Measurements from ENCODE around the gene AMPH.
A peak's percentile ranks its signal among the peaks of the same experiment; 100 is the strongest.

AMPH gene
- 0 reads per million in 3 donors for total RNA-seq

DNA sequence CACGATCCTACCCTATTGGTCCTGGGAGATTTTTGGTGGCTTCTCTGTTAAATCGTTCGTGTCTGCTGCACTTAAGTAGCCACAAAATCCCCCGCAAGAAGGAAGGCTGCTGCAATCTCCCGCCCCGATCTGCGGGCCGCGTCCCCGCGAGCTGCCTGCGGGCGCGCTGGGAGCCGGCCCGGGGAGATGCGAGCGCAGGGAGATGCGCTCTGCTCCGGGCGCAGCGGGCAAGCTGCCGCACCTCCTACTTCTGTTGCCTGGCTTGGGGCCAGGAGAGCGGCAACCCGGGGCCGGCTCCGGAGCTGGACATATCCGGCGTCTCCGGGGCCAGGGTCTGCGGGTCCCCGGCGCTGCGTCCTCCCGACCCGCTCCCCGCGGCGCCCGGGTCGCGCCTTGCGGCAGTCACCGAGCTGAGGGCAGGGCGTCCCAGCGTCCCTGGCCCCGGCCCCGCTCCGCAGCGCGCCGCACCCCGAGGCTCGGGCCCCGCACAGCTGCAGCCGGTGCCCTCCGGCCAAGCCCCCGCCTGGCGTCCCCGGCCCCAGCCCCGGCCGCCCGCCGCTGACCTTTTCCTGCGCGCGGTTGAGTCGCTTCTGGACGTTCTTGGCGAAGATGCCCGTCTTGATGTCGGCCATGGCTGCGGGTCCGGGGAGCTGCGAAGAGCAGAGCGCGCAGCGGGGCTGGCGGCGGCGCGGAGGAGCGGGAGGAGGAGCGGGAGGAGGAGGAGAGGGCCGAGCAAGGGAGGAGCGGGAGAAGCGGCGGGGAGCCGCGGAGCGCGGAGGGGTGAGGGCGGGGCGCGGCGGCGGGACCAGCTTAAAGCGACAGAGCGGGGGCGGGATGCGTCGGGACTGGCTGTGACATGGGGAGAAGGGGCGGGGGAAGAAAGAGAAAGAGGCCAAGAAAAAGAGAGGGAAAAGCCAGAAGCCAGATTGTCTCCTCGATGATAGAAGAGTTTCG lies at the start of gene AMPH:
TSS of gene AMPH (minus strand) at position 654 of the 954 bp plus-strand sequence. CDS start at position 632, 22 bp downstream.
- Histone ChIP-seq H3K4me1 (ENCODE audit: control insufficient read depth, insufficient read depth, low read length, poor library complexity, severe bottlenecking) (no peaks in the 10 kb centered on the region), H3K4me3 (ENCODE audit: insufficient read depth, low read depth, low read length, poor library complexity, severe bottlenecking) (peak within 1 kb of the TSS; percentile 39), H3K36me3 (ENCODE audit: control insufficient read depth, insufficient read depth, low read length) (no peaks in the 10 kb centered on the region), H3K27me3 (replicated peaks; ENCODE audit: control insufficient read depth, insufficient read depth, low read length, poor library complexity, severe bottlenecking) (peaks cover 9% of the 10 kb centered on the region), H3K27ac (ENCODE audit: insufficient read depth, low read length, poor library complexity, severe bottlenecking) (no peak within 1 kb of the TSS), H3K9me3 (ENCODE audit: control insufficient read depth, low read length) (no peaks in the 10 kb centered on the region)
- no peak for DNase-seq

DNA sequence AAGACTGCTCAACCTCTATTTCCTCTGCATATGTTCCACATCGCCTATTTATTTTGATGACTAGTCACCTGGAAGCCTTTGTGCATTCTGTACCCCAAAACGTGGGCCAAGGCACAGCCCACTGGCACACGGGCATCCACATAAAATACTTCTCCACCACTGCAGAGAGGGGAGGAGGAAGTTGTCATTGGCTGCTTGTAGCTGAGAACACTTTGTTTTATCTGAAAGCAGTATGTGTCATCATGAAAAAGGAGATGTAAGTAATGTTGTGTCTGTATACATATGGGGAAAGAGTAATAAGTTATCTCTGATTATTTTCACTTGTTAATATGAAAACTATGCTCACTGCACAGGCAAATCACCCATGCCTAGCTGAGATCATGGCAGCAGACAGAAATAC lies 48.2 kb upstream of the AMPH start:
- no peak overlapping the region for H3K27ac ChIP-seq (ENCODE audit: insufficient read depth, low read length, poor library complexity, severe bottlenecking)

DNA sequence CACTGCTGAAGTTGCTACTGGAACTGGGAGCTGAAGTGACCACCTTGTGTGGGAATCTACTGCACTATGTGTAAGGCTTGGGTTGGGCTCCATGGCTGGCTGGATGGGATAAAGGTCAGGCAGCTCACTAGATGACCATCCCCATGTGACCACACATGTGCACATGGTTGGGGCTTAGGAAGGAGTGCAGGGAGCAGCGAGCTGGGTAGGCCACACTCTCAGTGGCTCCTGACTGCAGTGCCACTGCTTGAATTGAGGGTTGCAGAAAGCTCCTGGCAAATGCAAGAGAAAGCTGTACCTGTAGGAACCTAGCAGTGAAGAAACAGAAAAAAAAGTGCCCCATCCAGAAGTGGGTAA lies 47.5 kb upstream of the AMPH start:
- DNase-seq = no peak
- Histone ChIP-seq H3K9me3 (ENCODE audit: control insufficient read depth, low read length) (no peaks in the 10 kb centered on the region), H3K27me3 (replicated peaks; ENCODE audit: control insufficient read depth, insufficient read depth, low read length, poor library complexity, severe bottlenecking) (no peaks in the 10 kb centered on the region), H3K4me3 (ENCODE audit: insufficient read depth, low read depth, low read length, poor library complexity, severe bottlenecking) (no peak overlapping the region), H3K4me1 (ENCODE audit: control insufficient read depth, insufficient read depth, low read length, poor library complexity, severe bottlenecking) (no peaks in the 10 kb centered on the region), H3K27ac (ENCODE audit: insufficient read depth, low read length, poor library complexity, severe bottlenecking) (no peak overlapping the region), H3K36me3 (ENCODE audit: control insufficient read depth, insufficient read depth, low read length) (no peaks in the 10 kb centered on the region)

More for the DNA sequence above, 48.2 kb upstream of the AMPH start:
- Histone ChIP-seq H3K36me3 (ENCODE audit: control insufficient read depth, insufficient read depth, low read length) (no peaks in the 10 kb centered on the region), H3K27me3 (replicated peaks; ENCODE audit: control insufficient read depth, insufficient read depth, low read length, poor library complexity, severe bottlenecking) (no peaks in the 10 kb centered on the region), H3K4me3 (ENCODE audit: insufficient read depth, low read depth, low read length, poor library complexity, severe bottlenecking) (no peak overlapping the region), H3K4me1 (ENCODE audit: control insufficient read depth, insufficient read depth, low read length, poor library complexity, severe bottlenecking) (no peaks in the 10 kb centered on the region), H3K9me3 (ENCODE audit: control insufficient read depth, low read length) (no peaks in the 10 kb centered on the region)
- no peak for DNase-seq

DNA sequence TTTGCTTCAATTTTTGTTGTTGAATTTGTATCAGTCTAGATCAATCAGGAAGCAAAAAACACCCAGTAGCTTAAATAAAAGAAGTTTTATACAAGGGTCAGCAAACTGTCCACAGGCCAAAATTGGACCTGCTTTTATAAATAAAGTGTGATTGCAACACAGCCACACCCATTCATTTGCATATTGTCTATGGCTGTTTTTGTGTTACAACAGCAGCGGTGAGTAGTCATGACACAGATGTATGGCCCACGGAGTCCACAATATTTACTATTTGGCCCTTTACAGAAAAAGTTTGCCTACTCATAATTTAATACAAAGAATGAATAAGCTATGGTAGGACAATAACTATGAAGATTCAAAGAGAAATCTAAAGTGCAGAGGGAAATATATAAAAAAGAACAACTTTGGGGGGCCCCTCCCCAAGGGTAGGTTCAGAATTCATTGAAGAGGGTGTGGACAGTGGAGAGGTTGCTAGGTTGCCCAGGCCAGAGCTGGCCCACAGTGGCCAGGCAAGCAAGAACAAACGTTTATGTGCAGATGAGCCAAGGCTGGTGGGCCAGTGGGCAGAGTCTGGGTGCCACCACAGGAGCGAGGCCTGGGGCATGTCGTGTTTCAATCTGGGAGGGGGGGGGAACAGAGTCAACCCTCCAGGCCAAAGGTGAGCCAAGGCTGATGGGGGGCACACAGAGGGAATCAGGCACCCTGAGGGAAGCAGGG lies 47.0 kb upstream of the AMPH start:
- H3K9me3 ChIP-seq (ENCODE audit: control insufficient read depth, low read length) = no peaks in the 10 kb centered on the region
- no peaks in the 10 kb centered on the region for H3K4me1 ChIP-seq (ENCODE audit: control insufficient read depth, insufficient read depth, low read length, poor library complexity, severe bottlenecking)
- no peaks in the 10 kb centered on the region for H3K36me3 ChIP-seq (ENCODE audit: control insufficient read depth, insufficient read depth, low read length)
- DNase-seq = no peak
- no peaks in the 10 kb centered on the region for H3K27me3 ChIP-seq (replicated peaks; ENCODE audit: control insufficient read depth, insufficient read depth, low read length, poor library complexity, severe bottlenecking)
- H3K27ac ChIP-seq (ENCODE audit: insufficient read depth, low read length, poor library complexity, severe bottlenecking) = no peak overlapping the region
- H3K4me3 ChIP-seq (ENCODE audit: insufficient read depth, low read depth, low read length, poor library complexity, severe bottlenecking) = no peak overlapping the region

DNA sequence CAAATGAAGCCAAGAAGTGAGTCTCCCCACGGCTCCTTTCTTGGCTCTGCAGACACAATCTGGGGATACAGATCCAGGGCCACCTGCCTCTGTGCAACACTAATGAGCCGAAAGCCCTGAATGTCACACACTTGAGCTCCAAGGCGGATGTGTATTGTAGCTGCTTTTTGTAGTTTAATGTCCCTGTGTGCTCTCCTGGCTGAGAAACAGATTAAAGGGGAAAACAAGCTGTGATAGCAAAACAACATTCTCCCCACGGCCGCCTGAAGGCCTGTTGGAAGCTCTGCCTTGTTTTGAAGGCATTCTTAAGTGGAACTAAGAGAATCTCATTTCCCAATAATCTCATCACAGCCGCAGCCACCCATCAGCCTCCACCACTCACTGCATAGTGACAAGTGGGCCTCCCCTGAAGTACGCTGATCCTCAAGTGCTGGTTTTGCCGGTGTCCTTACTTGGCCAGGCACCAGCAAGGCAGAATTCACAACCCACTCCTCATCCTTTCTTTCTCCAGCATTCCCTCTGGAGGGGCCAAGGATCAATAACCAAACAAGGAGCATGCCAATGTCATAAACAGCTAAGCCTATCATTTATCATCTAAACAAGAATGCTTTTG lies 44.4 kb upstream of the AMPH start:
- no peak for DNase-seq
- Histone ChIP-seq H3K27ac (ENCODE audit: insufficient read depth, low read length, poor library complexity, severe bottlenecking) (no peak overlapping the region), H3K9me3 (ENCODE audit: control insufficient read depth, low read length) (no peaks in the 10 kb centered on the region), H3K27me3 (replicated peaks; ENCODE audit: control insufficient read depth, insufficient read depth, low read length, poor library complexity, severe bottlenecking) (no peaks in the 10 kb centered on the region), H3K4me3 (ENCODE audit: insufficient read depth, low read depth, low read length, poor library complexity, severe bottlenecking) (no peak overlapping the region), H3K36me3 (ENCODE audit: control insufficient read depth, insufficient read depth, low read length) (no peaks in the 10 kb centered on the region), H3K4me1 (ENCODE audit: control insufficient read depth, insufficient read depth, low read length, poor library complexity, severe bottlenecking) (no peaks in the 10 kb centered on the region)

DNA sequence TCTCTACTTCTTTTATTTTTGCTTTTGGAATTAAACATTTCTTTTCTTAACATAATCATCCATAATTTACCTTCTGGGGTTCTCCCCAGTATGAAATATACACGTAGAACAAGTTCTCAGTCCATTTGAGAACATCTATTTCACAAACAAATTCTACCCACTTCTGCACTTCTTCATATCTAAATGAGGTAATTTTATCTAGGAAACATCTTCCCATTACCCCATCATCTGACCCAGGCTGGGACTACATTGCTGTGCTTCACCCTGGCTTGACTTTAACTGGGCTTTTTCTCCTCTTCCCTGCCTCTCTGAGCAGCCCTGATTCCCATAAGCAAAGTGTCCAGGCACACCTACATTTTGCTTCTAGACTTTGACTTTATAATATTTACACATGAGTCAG lies 43.3 kb upstream of the AMPH start:
- no peak for DNase-seq
- no peak overlapping the region for H3K27ac ChIP-seq (ENCODE audit: insufficient read depth, low read length, poor library complexity, severe bottlenecking)
- H3K27me3 ChIP-seq (replicated peaks; ENCODE audit: control insufficient read depth, insufficient read depth, low read length, poor library complexity, severe bottlenecking) = no peaks in the 10 kb centered on the region
- H3K9me3 ChIP-seq (ENCODE audit: control insufficient read depth, low read length) = no peaks in the 10 kb centered on the region
- H3K4me1 ChIP-seq (ENCODE audit: control insufficient read depth, insufficient read depth, low read length, poor library complexity, severe bottlenecking) = no peaks in the 10 kb centered on the region
- no peak overlapping the region for H3K4me3 ChIP-seq (ENCODE audit: insufficient read depth, low read depth, low read length, poor library complexity, severe bottlenecking)
- no peaks in the 10 kb centered on the region for H3K36me3 ChIP-seq (ENCODE audit: control insufficient read depth, insufficient read depth, low read length)

DNA sequence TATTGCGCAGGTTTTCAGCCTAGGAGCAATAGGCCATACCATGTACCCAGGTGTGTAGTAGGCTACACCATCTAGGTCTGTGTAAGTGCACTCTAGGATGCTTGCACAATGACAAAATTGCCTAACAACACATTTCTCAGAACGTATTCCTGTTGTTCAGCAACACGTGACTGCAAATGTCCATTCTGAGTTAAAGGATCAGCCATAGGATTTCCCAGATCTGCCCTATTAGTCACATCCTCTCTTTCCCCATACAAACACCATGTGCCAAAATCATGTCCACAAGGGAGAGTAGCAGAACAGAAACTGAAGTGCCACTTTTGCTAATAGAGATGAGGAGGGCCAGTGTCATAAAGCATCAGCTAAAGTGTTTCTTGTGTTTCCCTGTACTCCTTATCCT lies 42.6 kb upstream of the AMPH start:
- Histone ChIP-seq H3K4me1 (ENCODE audit: control insufficient read depth, insufficient read depth, low read length, poor library complexity, severe bottlenecking) (no peaks in the 10 kb centered on the region), H3K27me3 (replicated peaks; ENCODE audit: control insufficient read depth, insufficient read depth, low read length, poor library complexity, severe bottlenecking) (no peaks in the 10 kb centered on the region), H3K4me3 (ENCODE audit: insufficient read depth, low read depth, low read length, poor library complexity, severe bottlenecking) (no peak overlapping the region), H3K36me3 (ENCODE audit: control insufficient read depth, insufficient read depth, low read length) (no peaks in the 10 kb centered on the region), H3K27ac (ENCODE audit: insufficient read depth, low read length, poor library complexity, severe bottlenecking) (no peak overlapping the region), H3K9me3 (ENCODE audit: control insufficient read depth, low read length) (no peaks in the 10 kb centered on the region)
- DNase-seq = no peak

DNA sequence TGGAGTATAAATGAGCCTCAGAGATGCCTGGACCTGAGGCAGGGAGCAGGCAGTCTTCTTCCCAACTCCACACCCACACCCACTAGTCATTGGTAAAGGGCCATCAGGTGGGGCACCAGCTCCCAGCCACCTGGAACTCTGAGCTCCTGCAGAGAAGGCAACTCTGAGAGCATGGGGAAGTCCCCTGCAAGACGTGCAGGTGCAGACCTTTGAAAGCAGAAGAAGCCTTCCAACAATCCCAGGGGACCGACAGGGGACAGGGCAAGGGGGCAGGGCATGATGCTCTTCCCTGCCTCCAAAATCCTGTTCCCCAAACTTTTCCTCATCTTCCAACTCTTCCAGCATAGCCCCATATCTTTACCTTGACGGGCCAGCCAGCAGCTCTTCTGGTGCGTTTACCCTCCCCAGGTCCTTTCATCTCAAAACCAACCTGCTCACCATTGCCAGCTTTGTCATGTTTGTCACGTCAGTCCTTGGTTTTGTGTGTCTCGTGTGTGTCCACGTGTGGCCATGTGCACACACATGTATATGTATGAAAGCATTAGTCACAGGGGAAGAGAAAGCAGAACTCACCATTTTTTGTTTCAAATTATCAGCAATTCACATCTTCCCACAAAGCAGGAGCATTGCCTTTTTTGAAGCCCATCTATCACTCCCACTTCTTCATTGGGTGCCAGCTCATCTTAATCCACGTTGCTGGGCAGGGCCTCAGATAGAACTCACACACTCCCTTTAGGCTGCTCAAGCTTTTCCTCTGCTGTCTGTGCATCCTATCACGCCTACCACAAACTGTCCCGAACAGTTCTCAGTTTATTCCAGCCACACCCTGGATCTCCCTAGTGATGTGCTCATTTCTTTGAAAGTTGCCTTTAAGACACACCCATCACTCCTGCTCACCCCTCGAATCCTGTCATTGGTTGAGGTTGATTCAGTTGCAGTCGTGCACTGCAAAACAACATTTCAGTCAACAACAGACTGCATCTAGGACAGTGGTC lies 41.0 kb upstream of the AMPH start:
- H3K36me3 ChIP-seq (ENCODE audit: control insufficient read depth, insufficient read depth, low read length) = no peaks in the 10 kb centered on the region
- no peaks in the 10 kb centered on the region for H3K27me3 ChIP-seq (replicated peaks; ENCODE audit: control insufficient read depth, insufficient read depth, low read length, poor library complexity, severe bottlenecking)
- no peaks in the 10 kb centered on the region for H3K9me3 ChIP-seq (ENCODE audit: control insufficient read depth, low read length)
- H3K4me1 ChIP-seq (ENCODE audit: control insufficient read depth, insufficient read depth, low read length, poor library complexity, severe bottlenecking) = no peaks in the 10 kb centered on the region
- no peak overlapping the region for H3K27ac ChIP-seq (ENCODE audit: insufficient read depth, low read length, poor library complexity, severe bottlenecking)
- no peak overlapping the region for H3K4me3 ChIP-seq (ENCODE audit: insufficient read depth, low read depth, low read length, poor library complexity, severe bottlenecking)
- no peak for DNase-seq

DNA sequence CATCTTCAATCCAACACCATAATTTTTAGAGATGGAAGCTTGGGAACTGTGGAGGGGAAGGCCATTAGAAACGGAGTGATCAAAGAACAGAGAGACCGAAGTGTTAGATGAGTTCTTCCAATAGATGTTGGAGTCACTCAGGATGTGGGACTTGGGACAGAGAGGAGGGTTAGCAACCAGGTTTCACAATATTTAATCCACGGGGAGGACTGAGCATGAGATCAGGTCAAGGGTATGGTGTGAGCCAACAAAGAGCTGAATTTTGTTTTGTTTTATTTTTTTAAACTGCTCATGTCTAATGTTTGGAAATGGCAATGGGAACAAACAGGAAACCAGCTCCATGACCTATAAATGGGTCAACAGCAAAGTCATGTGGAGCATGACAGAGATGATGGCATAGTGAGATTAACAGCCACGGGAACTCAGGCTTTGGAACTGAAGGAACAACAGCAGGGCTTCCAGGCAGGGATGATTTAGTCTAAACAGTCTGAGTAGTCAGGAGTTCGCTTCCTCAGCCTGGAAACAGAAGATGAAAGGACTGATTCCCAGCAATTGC lies 38.9 kb upstream of the AMPH start:
- Histone ChIP-seq H3K4me1 (ENCODE audit: control insufficient read depth, insufficient read depth, low read length, poor library complexity, severe bottlenecking) (no peaks in the 10 kb centered on the region), H3K9me3 (ENCODE audit: control insufficient read depth, low read length) (no peaks in the 10 kb centered on the region), H3K4me3 (ENCODE audit: insufficient read depth, low read depth, low read length, poor library complexity, severe bottlenecking) (no peak overlapping the region), H3K27ac (ENCODE audit: insufficient read depth, low read length, poor library complexity, severe bottlenecking) (no peak overlapping the region), H3K27me3 (replicated peaks; ENCODE audit: control insufficient read depth, insufficient read depth, low read length, poor library complexity, severe bottlenecking) (no peaks in the 10 kb centered on the region), H3K36me3 (ENCODE audit: control insufficient read depth, insufficient read depth, low read length) (no peaks in the 10 kb centered on the region)
- DNase-seq = no peak

Measured in effector memory CD4-positive, alpha-beta T cell (primary cell).